CD4-positive, alpha-beta T cell (primary cell): Measurements from ENCODE around the gene PRPF19. TPM values are rescaled to one million over a fixed set of nuclear protein-coding genes. Genes with fewer than 3 reads are reported as not detected.

Source experiments
- ATAC-seq: fragments of 200-7000 bp; cut with Tn5 transposase; one replicate; pipeline ENCODE4 v1.10.0; 2022; ENCODE audit warnings: mild to moderate bottlenecking; ENCODE audit not compliant: poor library complexity
- CTCF ChIA-PET: fragments of 350-600 bp; sonication (Branson Sonifier 250); formaldehyde crosslinking; loops from one replicate; lab custom pipeline; 2021; ENCODE audit warnings: antibody characterized with exemption, inconsistent platforms; lab: Charles Lee
- POLR2A ChIA-PET: fragments of 350-600 bp; sonication (Branson Sonifier 250); formaldehyde crosslinking; loops from one replicate; lab custom pipeline; 2021; ENCODE audit warnings: antibody characterized with exemption, inconsistent platforms; lab: Charles Lee
- DNase-seq, 14 experiments: peaks; one replicate each; pipeline ENCODE4 v3.0.0-alpha.2; 2013 to 2020; ENCODE audit warnings: mixed read lengths in 2 of 14
- H3K27ac ChIP-seq, 2 donors: one replicate each; pipeline versions ENCODE4 v1.5.1 to v1.7.0; 2013; ENCODE audit warnings: low read length in 2 of 2, low read depth in 1 of 2, mild to moderate bottlenecking in 1 of 2
- H3K27me3 ChIP-seq, 2 experiments: 1 replicate in 1 of 2; 2 replicates in 1 of 2; pipeline versions ENCODE4 v1.6.1 to v1.7.0; 2013; ENCODE audit warnings: low read length in 2 of 2, control low read depth in 1 of 2, mild to moderate bottlenecking in 1 of 2, moderate library complexity in 1 of 2; ENCODE audit not compliant: insufficient read depth in 2 of 2, control insufficient read depth in 1 of 2
- H3K36me3 ChIP-seq: one replicate; pipeline ENCODE4 v1.6.1; 2013; ENCODE audit warnings: low read length, control low read depth; ENCODE audit not compliant: insufficient read depth
- H3K4me1 ChIP-seq: one replicate; pipeline ENCODE4 v1.6.1; 2013; ENCODE audit warnings: low read length, control low read depth; ENCODE audit not compliant: insufficient read depth
- H3K4me3 ChIP-seq: one replicate; pipeline ENCODE4 v1.5.1; 2013; ENCODE audit warnings: mild to moderate bottlenecking, low read length, moderate library complexity
- H3K9me3 ChIP-seq, 2 experiments: 1 replicate in 1 of 2; 2 replicates in 1 of 2; pipeline versions ENCODE4 v1.6.1 to v1.7.0; 2013; ENCODE audit warnings: low read length in 2 of 2, mild to moderate bottlenecking in 2 of 2, control low read depth in 1 of 2, moderate library complexity in 1 of 2; ENCODE audit not compliant: control insufficient read depth in 1 of 2, insufficient read depth in 1 of 2
- H3K27ac Mint-ChIP-seq: one replicate; pipeline ENCODE4 v1.8.0; 2020; ENCODE audit warnings: mixed read lengths
- H3K27me3 Mint-ChIP-seq: one replicate; pipeline ENCODE4 v1.8.0; 2021; ENCODE audit warnings: mixed read lengths
- H3K36me3 Mint-ChIP-seq: one replicate; pipeline ENCODE4 v1.8.0; 2021; ENCODE audit warnings: low read depth, mixed read lengths
- H3K4me1 Mint-ChIP-seq: one replicate; pipeline ENCODE4 v1.8.0; 2021; ENCODE audit warnings: low read depth, mixed read lengths
- H3K4me3 Mint-ChIP-seq: one replicate; pipeline ENCODE4 v1.8.0; 2020; ENCODE audit warnings: mild to moderate bottlenecking, mixed read lengths
- H3K9me3 Mint-ChIP-seq: one replicate; pipeline ENCODE4 v1.8.0; 2020; ENCODE audit warnings: mixed read lengths
- intact Hi-C, 2 experiments: fragments of 100-400 bp; cut with DNase I in 1 of 2; cut with micrococcal nuclease in 1 of 2; formaldehyde crosslinking; loops; one replicate each; pipeline versions ENCODE4 v1.15.1 to v1.9.0; 2023 to 2025; cut with DNase I, micrococcal nuclease
- total RNA-seq, 174 experiments: library from RNA in 2 of 174; stranded (reverse) in 2 of 174; gene quantifications; one replicate each; pipeline ENCODE4 v1.2.3 and lab custom pipeline; 2021 to 2026
- TF ChIP-seq, protein P1 (sequence below): fragments of 200-600 bp; IDR thresholded peaks from one replicate; pipeline ENCODE4 v1.8.0; 2022; ENCODE audit warnings: antibody characterized with exemption, mild to moderate bottlenecking

Gene PRPF19
- total RNA-seq, 2 experiments from 2014 or later = 63.2 to 67.3 TPM

GRCh38 chr11:60858236-60858635, 48.1 kb downstream of the PRPF19 start:
- H3K36me3 Mint-ChIP-seq = no peaks in the 10 kb centered on the region
- peaks cover 20% of the 10 kb centered on the region for H3K4me1 Mint-ChIP-seq
- no peak for ATAC-seq
- TF ChIP-seq, protein P1, sequence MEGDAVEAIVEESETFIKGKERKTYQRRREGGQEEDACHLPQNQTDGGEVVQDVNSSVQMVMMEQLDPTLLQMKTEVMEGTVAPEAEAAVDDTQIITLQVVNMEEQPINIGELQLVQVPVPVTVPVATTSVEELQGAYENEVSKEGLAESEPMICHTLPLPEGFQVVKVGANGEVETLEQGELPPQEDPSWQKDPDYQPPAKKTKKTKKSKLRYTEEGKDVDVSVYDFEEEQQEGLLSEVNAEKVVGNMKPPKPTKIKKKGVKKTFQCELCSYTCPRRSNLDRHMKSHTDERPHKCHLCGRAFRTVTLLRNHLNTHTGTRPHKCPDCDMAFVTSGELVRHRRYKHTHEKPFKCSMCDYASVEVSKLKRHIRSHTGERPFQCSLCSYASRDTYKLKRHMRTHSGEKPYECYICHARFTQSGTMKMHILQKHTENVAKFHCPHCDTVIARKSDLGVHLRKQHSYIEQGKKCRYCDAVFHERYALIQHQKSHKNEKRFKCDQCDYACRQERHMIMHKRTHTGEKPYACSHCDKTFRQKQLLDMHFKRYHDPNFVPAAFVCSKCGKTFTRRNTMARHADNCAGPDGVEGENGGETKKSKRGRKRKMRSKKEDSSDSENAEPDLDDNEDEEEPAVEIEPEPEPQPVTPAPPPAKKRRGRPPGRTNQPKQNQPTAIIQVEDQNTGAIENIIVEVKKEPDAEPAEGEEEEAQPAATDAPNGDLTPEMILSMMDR = no peak
- no peaks in the 10 kb centered on the region for H3K27me3 Mint-ChIP-seq
- no peak for DNase-seq
- no peak overlapping the region for H3K4me3 ChIP-seq
- H3K27me3 ChIP-seq = no peaks in the 10 kb centered on the region
- H3K36me3 ChIP-seq = no peaks in the 10 kb centered on the region
- no peak overlapping the region for H3K27ac ChIP-seq
- peak overlapping the region; percentile 33 for H3K27ac Mint-ChIP-seq
- intact Hi-C loops = no loop called here
- peaks cover 0 to 3% of the 10 kb centered on the region in 2 experiments for H3K9me3 ChIP-seq
- ChIA-PET POLR2A (no interaction called here), CTCF (no interaction called here)
- H3K9me3 Mint-ChIP-seq = no peaks in the 10 kb centered on the region
- H3K4me1 ChIP-seq = peaks cover 11% of the 10 kb centered on the region
- H3K4me3 Mint-ChIP-seq = no peak overlapping the region

GRCh38 chr11:60857378-60858232, 48.8 kb downstream of the PRPF19 start:
- H3K4me1 ChIP-seq = peaks cover 11% of the 10 kb centered on the region
- Mint-ChIP-seq H3K9me3 (no peaks in the 10 kb centered on the region), H3K27ac (no peak overlapping the region), H3K4me3 (no peak overlapping the region), H3K4me1 (peaks cover 20% of the 10 kb centered on the region), H3K27me3 (no peaks in the 10 kb centered on the region), H3K36me3 (no peaks in the 10 kb centered on the region)
- H3K9me3 ChIP-seq = peaks cover 0 to 5% of the 10 kb centered on the region in 2 experiments
- intact Hi-C loops = no loop called here
- no peak for DNase-seq
- H3K27ac ChIP-seq = no peak overlapping the region
- no peak overlapping the region for H3K4me3 ChIP-seq
- ATAC-seq = no peak
- H3K27me3 ChIP-seq = no peaks in the 10 kb centered on the region
- CTCF ChIA-PET = no interaction called here
- TF ChIP-seq, protein P1 = no peak
- POLR2A ChIA-PET = no interaction called here
- no peaks in the 10 kb centered on the region for H3K36me3 ChIP-seq

DNA sequence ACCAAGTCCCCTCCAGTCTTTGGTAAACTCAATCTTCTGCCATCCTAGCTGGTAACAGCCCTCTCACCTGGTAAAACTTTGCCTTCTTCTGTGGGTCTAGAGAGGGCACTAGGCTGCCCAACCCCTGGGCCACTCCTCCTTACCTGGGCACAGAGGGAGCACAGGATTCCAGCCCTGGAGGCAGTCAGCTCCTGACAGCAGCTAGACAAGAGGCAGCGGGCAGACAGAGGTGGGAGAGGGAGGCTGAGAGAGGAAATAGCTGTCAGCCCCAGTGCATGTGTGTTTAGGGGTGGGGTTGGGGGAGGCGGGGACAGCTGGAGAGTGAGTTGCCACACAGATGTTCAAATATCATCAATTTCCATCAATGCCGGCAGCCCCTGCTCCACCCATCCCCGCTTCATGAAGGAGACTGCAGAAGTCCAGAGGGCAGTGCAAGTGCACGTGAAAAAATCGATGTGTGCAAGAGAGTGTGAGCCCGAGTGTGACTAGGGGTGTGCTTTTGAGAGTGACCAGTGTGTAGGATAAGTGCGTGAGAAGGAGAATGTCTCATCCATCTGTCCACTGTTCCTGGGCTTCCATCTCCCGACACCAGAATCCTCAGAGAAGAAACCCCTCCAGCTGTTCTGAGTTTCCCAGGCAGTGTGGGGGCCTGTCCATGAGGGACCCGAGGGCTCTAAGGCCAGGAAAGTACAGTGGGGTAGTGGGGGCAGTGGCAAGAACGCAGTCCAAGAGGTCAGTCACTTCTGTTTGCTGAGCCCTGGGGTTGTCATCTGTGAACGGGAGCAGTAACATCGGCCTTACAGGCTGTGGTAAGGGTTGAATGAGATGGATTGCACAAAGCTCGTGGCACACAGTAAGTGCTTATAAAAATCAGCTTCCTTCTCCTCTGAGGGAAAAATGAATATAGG, 50.4 kb downstream of the PRPF19 start, which contains the start of gene PTGDR2:
Gene PTGDR2 (minus strand): TSS at position 225 of the 908 bp plus-strand sequence. CDS start 2,228 bp downstream, outside the sequence.
- peaks cover 13% of the 10 kb centered on the region for H3K36me3 Mint-ChIP-seq
- peak within 1 kb of the TSS; percentile 32 for H3K27ac Mint-ChIP-seq
- peaks cover 0 to 5% of the 10 kb centered on the region in 2 experiments for H3K9me3 ChIP-seq
- H3K4me3 Mint-ChIP-seq = peak within 1 kb of the TSS; percentile 48
- no peaks in the 10 kb centered on the region for H3K9me3 Mint-ChIP-seq
- no peaks in the 10 kb centered on the region for H3K27me3 Mint-ChIP-seq
- no peak within 1 kb of the TSS for H3K27ac ChIP-seq
- H3K4me1 ChIP-seq = peaks cover 11% of the 10 kb centered on the region
- POLR2A ChIA-PET = interaction anchor here (0.9 kb wide), 1 partner anchor 13 kb away, joined by 3 read pairs; no protein-coding TSS in a partner anchor
- peaks cover 20% of the 10 kb centered on the region for H3K4me1 Mint-ChIP-seq
- TF ChIP-seq, protein P1 = no peak
- peak within 1 kb of the TSS; percentile 7 for H3K4me3 ChIP-seq
- ATAC-seq = peak; percentile 44
- H3K27me3 ChIP-seq = no peaks in the 10 kb centered on the region
- intact Hi-C loops = no loop called here
- H3K36me3 ChIP-seq = peaks cover 10% of the 10 kb centered on the region
- CTCF ChIA-PET = no interaction called here
- DNase-seq = no peak
